GDM1 (cell line): ENCODE measurements around the gene FAF1.
"Not testable (repeated sequence)": the region's sequence is repeated elsewhere in the genome, so short reads cannot be mapped to it uniquely, and the experiment has no call there.

Experiments
- DNase-seq: peaks from one replicate; lab custom pipeline; 2025; lab: John Stamatoyannopoulos, UW

The FAF1 gene

DNA sequence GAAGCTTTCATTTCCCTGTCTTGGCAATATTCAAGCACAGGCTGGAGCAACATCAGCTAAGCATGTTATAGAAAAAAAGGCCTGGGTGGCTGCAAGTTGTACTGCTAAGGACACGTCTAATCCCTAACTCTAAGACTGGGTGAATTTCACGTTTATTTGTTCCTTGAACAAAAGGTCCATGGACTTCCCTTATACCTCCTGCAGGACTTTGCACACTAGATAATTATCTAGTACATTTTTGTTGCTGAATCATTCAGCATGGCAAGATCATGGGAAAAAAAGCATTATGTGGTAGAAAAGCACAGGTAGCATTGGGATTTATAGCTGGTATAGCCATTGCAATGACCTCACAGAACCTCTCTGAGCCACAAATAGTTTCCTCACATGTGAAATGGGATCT lies 406.1 kb downstream of the FAF1 start:
- DNase-seq: no peak

DNA sequence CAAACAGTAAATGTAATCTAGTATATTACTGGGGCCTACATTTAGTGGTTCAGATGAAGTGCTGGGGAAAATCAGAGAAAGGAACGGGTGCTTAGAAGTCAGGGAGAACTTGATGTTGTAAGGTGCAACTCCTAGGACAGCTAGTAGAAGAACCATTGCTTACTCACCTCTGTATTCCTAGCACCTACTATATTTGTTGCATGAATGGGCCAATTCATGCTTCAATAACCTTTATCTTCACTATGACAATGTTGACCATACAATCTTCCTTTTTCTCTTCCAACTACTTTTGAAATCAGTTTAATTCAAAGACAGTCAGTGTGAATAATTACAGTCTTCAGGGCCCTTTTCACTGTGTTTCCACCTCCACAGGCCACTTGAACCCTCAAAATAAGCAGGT lies 411.8 kb downstream of the FAF1 start:
- no peak for DNase-seq

DNA sequence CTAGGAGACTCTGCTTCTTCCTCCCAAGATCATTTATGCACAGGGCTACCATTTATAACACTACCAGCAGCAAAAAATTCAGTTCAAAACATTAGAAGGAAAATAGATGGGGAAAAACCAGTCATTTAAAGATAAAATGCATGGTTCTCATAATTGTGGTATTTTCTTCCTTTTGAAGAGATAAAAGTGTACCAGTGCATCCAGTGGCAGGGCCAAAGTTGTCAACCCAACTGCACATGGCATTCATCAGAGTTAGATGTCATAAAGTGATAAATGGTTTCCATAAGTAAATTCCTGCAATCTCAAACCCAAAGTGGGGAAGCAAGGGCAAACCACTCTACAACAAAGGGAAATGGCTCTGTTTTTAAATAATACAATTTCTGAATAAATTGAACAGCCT lies 417.7 kb downstream of the FAF1 start:
- no peak for DNase-seq

GRCh38 chr1:50538476-50538875 lies 421.6 kb downstream of the FAF1 start:
- DNase-seq: no peak

- DNase-seq: no peak
Observed at GRCh38 chr1:50531601-50532000, 428.5 kb downstream of the FAF1 start.

- DNase-seq: no peak
Observed at GRCh38 chr1:50531027-50531426, 429.0 kb downstream of the FAF1 start.

- DNase-seq: no peak
Observed at GRCh38 chr1:50529510-50529909, 430.6 kb downstream of the FAF1 start.

GRCh38 chr1:50527987-50528320 lies 432.1 kb downstream of the FAF1 start:
- DNase-seq: not testable (repeated sequence)

- no peak for DNase-seq
Observed at GRCh38 chr1:50527249-50527986, 432.6 kb downstream of the FAF1 start.

GRCh38 chr1:50526431-50526830 lies 433.6 kb downstream of the FAF1 start:
- no peak for DNase-seq

DNA sequence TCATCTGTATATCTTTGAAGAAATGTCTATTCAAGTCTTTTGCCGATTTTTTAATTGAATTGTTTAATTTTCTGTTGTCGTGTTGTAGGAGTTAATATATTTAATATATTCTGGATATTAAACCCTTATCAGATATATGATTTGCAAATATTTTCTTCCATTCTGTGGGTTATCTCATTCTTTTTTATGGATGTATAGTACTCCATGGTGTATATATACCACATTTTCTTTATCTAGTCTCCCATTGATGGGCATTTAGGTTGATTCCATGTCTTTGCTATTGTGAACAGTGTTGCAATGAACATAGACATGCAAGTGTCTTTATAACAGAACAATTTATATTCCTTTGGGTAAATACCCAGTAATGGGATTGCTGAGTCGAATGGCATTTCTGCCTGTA lies 436.5 kb downstream of the FAF1 start:
- no peak for DNase-seq

DNA sequence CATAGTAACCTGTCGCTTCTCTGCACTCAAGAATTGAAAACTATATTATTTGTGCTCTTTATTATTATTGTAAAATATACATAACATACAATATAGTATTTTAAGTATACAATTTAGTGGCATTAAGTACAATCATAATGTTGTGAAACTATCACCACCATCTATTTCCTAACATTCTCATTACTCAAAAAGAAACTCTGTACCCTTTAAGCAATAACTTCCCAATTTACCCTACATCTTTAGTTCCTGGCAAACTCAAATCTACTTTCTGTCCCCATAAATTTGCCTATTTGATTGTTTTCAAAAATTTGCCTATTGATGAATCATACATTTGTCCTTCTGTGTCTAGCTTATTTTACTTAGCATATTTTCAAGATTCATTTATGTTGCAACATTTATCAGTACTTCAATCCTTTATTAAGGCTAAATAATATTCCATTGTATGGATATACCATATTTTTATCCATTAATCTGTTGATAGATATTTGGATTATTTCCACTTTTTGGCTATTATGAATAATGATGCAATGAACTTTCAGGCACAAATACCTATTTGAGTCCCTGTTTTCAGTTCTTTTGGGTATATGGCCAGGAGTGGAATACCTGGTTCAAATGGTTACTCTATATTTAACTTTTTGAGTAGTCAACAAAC lies 437.2 kb downstream of the FAF1 start:
- no peak for DNase-seq

GRCh38 chr1:50521703-50522102 lies 438.4 kb downstream of the FAF1 start:
- no peak for DNase-seq

DNA sequence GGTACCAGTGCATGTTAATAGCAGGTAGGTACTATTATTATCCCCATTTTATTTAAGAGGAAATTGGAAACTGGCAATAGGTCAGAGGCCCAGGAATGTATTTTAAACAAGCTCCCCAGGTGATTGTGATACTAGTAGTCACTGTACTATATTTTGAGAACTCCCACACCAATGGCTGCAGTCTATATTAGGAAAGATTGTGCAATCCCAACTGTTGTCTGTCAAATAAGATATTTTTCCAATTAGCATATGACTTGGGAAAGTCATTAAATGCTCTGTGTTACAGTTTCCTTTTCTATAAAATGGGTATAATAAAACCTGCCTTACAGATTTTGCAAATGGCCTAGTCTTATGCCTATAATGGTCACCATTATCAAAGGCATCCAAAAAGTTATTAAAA lies 442.6 kb downstream of the FAF1 start:
- DNase-seq: no peak

GRCh38 chr1:50516056-50516455 lies 444.0 kb downstream of the FAF1 start:
- no peak for DNase-seq

GRCh38 chr1:50508040-50508586 lies 452.0 kb downstream of the FAF1 start:
- no peak for DNase-seq

DNA sequence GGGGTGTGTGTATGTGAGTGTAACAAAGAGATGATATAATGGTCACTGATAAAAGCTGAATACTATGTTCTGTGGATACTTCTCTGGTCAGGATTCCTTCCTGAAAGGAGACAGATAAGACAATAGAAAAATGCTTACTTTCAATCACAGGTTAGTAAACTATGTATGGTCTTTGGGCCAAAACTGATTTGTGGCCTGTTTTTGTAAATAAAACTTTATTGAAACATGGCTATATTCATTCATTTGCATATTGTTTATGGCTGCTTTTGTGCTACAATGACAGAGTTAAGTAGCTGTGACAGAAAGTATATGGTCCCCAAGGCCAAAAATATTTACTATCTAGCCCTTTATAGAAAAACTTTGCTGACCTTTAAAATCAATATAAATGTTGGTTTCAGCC lies 454.6 kb downstream of the FAF1 start:
- DNase-seq: no peak

GRCh38 chr1:50503515-50503914 lies 456.6 kb downstream of the FAF1 start:
- DNase-seq: no peak

GRCh38 chr1:50502147-50502546 lies 457.9 kb downstream of the FAF1 start:
- no peak for DNase-seq

- no peak for DNase-seq
Observed at GRCh38 chr1:50497007-50497406, 463.1 kb downstream of the FAF1 start.

DNA sequence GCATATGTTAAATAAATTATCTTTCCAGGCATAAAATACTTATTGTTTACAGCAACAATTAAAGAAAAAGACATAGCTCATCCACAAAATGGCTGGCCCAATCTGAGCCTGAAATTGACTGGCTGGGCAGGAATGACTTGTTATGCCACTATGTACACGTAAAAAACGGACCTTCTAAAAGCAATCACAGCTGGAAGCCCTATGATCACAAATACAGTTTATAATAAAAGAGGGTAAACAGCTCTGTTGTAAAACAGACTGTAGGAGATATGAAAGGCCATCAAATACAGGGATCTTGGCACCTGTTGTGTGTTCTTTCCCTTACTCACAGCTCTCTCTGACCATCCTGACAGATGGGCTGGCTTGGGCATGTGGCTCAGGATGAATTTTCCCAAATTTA lies 466.4 kb downstream of the FAF1 start:
- DNase-seq: no peak

DNA sequence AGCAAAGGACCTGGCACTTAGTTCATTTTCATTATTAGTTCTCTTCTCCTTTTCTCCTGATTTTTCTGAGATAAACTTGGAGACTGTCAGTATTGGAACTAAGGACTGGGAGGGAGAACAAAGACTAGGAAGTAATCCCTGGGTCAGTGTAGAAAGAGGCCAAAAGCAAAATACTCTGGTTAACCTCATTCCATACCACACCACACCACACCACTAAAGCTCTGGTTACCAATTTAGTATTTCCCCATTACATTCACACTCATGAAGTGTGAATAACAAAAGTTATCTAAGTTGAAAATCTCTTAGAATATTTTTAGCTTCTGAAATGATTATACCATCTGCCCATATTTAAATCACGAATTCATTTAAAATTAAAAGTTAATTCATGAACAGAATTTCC lies 467.9 kb downstream of the FAF1 start:
- DNase-seq: no peak

DNA sequence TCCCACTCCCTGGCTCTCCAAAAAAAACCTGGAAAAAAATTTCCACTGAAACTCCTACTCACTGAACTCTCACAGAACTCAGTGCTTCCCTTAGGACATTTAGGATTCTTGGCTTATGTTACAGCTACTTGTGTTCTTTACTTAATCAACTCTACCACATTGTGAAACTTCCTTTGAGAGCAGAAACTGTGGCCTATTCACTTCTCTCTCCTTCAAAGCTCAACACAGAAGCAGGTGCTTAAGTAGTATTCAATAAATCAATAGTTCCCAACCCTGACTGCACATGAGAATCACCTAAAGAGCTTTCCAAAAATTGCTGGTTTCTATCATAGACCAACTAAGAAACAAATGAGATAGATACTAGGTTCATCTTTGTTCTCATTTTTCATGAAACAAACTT lies 468.9 kb downstream of the FAF1 start:
- DNase-seq: no peak

- DNase-seq: no peak
Observed at GRCh38 chr1:50490640-50491039, 469.4 kb downstream of the FAF1 start.
